ENCODE data around the gene SERPINE2. TPM values are rescaled to one million over a fixed set of nuclear protein-coding genes. Genes with fewer than 3 reads are reported as not detected.

The SERPINE2 gene, protein sequence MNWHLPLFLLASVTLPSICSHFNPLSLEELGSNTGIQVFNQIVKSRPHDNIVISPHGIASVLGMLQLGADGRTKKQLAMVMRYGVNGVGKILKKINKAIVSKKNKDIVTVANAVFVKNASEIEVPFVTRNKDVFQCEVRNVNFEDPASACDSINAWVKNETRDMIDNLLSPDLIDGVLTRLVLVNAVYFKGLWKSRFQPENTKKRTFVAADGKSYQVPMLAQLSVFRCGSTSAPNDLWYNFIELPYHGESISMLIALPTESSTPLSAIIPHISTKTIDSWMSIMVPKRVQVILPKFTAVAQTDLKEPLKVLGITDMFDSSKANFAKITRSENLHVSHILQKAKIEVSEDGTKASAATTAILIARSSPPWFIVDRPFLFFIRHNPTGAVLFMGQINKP
- 306 and 937 TPM in 2 replicates for total RNA-seq (ENCODE audit: low replicate concordance)

DNA sequence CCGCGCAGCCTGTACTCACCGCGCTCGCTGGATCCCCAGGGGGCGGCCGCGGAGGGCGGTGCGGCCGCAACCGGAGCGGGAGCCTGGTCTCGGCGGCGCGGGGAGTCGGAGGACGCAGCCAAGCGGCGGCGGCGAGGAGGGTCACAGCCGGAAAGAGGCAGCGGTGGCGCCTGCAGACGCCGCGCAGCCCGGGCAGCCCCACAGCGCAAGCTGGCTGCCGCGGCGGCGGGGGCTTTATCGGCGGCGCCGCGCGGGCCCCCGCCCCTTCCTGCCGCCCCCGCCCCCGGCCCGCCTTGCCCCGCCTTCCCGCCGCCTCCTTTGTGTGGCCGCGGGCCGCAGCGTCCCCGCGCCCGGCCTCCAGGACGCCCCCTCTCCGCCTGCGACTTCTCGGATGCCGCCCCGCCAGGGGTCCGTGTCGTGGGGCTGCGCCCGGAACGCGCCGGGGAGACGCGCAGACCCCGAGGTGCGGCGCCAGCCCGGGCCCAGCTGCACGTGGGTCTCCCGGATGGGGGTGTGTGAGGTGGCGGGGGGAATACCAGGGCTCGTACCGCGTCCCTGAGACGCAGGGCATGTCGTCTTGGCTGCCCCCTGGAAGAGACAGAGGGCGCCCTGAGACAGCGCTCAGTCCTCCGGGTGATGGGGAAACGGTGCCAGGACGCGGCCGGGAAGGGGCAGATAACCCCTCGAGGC is at the start of gene SERPINE2:
Gene SERPINE2 (minus strand): TSS at position 207 of the 690 bp plus-strand sequence. CDS start 37,386 bp downstream, outside the sequence.

DNA sequence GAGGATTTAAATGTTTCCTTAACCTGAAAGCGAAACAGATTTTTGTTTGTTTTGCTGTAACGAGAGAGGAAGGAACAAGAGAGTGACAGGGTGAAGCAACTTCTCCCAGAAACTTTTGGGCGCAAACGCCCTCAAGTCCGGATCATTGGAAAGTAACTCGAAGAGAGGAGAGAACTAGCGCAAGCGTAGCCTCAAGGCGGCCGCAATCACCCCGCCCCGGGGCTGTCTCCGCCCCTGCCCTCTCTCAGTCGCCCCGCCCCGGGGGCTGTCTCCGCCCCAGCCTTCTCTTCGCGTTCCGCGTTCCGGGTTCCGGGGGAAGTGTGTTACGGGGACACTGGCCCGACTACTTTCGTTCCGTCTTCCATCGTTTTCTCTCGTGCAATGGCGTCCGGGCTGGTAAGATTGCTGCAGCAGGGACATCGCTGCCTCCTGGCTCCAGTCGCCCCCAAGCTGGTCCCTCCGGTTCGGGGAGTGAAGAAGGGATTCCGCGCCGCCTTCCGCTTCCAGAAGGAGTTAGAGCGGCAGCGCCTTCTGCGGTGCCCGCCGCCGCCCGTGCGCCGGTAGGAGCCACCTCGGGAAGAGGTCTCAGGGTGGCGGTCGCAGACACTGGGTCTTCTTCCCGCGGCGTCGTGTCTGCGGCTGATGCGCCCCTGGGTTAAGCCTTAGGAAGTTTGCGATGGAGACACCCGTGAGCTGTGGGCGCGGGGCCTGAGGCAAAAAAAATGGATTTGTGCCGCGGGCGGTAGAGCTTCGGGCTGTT is 81.8 kb downstream of the SERPINE2 start, which contains the start of gene MRPL44:
Gene MRPL44 (plus strand): TSS at position 372 of the 760 bp plus-strand sequence. CDS start 10 bp downstream, at position 382.

DNA sequence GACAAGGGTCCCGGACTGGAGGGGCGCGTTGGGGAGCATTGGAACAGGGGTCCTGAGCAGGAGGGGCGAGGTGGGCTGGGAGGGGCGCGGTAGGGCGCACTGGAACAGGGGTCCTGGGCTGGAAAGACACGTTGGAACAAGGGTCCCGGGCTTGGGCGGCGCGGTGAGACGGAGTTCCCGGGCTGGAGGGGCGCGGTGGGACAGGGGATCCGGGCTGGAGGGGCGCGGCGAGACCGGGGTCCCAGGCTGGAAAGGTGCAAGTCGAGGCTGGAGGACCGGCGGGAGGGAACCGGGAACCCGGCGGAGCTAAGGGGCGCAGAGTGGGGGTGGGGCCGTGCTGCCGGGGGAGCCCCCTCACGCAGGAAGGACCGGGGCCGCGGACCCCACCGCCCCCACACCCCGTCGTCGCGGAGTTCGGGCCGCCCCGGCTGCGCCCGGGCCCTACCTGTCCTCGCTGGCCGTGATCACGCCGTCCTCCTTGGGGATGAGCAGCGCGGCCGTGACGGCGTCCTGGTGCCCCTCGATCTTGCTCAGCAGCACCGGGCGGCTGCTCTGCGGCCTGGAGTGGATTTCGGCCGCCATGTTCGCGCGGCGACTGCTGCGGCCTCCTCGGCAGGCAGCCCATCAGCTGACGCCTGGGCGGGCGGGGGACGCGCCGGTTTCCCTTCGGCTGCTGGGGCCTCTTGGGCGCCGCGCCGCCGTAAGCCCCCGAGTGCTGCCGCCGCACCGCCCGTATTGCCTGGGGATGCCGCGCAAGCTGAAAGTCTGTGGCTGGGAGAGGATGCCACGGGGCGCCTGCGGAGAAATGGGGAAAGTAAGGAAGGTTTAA is 94.2 kb downstream of the SERPINE2 start, which contains the start of gene WDFY1:
Gene WDFY1 (minus strand): TSS at position 633 of the 829 bp plus-strand sequence. CDS start 51 bp downstream, at position 582.

Other genes with a start within 250 kb of the SERPINE2 start
- 1.6 and 9.6 TPM in 2 replicates for gene AP1S3, start 201.7 kb downstream of the SERPINE2 start, total RNA-seq (ENCODE audit: low replicate concordance)
- 111 and 292 TPM in 2 replicates for gene WDFY1, start 94.0 kb downstream of the SERPINE2 start, total RNA-seq (ENCODE audit: low replicate concordance)
- gene MRPL44, start 81.8 kb downstream of the SERPINE2 start, total RNA-seq (ENCODE audit: low replicate concordance) = 13.5 and 23.8 TPM in 2 replicates